Measurements from ENCODE around the gene SMIM5.

SMIM5 gene

DNA sequence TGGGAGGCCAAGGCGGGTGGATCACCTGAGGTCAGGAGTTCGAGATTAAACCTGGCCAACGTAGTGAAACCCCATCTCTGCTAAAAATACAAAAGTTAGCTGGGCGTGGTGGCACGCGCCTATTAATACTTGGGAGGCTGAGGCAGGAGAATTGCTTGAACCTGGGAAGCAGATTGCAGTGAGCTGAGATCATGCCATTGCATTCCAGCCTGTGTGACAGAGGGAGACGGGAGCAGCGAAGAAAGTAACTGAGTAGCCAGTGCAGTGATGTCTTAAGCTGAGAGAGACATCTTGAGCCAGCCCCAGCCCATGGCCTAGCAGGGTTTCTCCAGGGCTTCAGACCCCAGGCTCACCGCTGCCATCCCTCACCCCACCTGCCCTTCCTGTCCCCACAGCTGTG, 9.8 kb upstream of the SMIM5 start:
- ATAC-seq (replicated peaks) (no peak), DNase-seq (no peak)
- no peak overlapping the region for H3K4me3 Mint-ChIP-seq
- H3K4me1 Mint-ChIP-seq (ENCODE audit: low read depth in 2 of 2) = peaks cover 0 to 2% of the 10 kb centered on the region in 2 donors
- no peaks in the 10 kb centered on the region for H3K27me3 Mint-ChIP-seq
- H3K36me3 Mint-ChIP-seq (ENCODE audit: insufficient read depth) = peaks cover 6% of the 10 kb centered on the region
- peak overlapping the region in 1 of 2 donors; percentile 64 for H3K27ac Mint-ChIP-seq
- H3K9me3 Mint-ChIP-seq = no peaks in the 10 kb centered on the region

DNA sequence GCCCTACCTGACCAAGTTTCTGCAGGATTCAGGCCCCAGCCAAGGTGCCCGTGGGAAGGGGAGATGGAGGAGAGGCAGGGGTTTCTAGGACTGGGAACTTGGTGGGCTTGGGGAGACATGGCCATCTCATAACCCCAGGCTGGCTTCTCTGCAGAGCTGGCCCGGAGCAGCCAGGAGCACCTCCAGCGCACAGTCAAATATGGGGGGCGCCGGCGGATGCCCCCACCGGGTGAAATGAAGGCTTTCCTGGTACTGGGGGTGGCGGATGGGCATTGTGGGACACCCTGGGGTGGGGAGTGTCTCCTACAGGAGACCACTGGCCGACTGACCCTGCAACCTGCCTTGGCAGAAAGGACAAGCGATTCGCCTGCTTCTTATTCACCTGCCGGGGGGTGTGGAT, 9.2 kb upstream of the SMIM5 start:
- Mint-ChIP-seq H3K9me3 (no peaks in the 10 kb centered on the region), H3K27me3 (no peaks in the 10 kb centered on the region), H3K4me3 (no peak overlapping the region), H3K36me3 (ENCODE audit: insufficient read depth) (peaks cover 6% of the 10 kb centered on the region), H3K4me1 (ENCODE audit: low read depth in 2 of 2) (peaks cover 0 to 2% of the 10 kb centered on the region in 2 donors), H3K27ac (no peak overlapping the region)
- ATAC-seq (replicated peaks) (no peak), DNase-seq (no peak)

DNA sequence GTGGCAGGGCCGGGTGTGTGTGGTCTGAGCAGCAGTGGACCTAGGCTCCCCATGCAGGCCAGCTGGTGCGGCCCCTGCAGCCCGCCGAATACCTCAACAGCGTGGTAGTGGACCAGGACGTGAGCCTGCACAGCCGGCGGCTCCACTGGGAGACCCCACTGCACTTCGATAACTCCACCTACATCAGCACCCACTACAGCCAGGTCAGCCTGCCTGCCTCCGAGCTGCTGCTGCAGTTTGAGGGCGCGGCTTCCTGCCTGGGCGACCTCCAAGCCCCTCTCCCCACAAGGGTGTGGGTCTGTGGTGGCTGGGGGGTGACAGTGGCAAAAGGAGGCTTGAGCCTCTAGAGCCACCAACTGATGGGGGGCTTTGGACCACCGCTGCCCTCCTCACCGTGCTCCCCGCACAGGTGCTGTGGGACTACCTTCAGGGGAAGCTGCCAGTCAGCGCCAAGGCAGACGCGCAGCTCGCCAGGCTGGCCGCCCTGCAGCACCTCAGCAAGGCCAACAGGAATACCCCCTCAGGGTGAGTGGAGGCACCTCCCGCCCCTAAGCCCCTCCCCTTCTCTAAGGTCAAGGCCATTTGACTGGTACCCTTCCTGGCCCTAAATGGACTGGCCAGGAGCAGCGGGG, 8.4 kb upstream of the SMIM5 start:
- Mint-ChIP-seq H3K9me3 (no peaks in the 10 kb centered on the region), H3K4me1 (ENCODE audit: low read depth in 2 of 2) (peaks cover 0 to 2% of the 10 kb centered on the region in 2 donors), H3K36me3 (ENCODE audit: insufficient read depth) (peaks cover 9% of the 10 kb centered on the region), H3K4me3 (no peak overlapping the region), H3K27ac (no peak overlapping the region), H3K27me3 (no peaks in the 10 kb centered on the region)
- no peak for DNase-seq
- no peak for ATAC-seq (replicated peaks)

DNA sequence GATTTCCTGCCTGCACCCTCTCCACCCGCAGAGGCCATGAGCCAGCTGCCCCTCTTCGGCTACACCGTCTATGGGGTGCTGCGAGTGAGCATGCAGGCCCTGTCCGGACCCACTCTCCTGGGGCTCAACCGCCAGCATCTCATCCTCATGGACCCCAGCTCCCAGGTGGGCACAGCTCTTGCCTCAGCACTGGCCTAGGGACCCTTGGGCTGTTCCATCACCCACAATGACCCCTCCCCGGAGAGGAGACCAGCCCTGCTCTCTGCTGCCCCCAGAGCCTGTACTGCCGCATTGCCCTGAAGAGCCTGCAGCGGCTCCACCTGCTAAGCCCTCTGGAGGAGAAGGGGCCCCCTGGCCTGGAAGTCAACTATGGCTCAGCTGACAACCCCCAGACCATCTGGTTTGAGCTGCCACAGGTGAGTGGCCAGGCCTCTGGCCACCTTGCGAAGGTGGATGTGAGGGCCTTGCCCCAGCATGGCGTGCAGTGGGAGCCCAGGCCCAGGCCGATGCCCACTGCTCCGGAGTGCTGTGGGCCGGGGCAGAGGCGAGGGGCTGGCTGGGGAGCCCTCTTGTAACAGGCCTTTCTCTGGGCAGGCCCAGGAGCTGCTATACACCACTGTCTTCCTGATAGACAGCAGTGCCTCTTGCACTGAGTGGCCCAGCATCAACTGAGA, 7.3 kb upstream of the SMIM5 start:
- DNase-seq (no peak), ATAC-seq (replicated peaks) (no peak)
- Mint-ChIP-seq H3K27me3 (no peaks in the 10 kb centered on the region), H3K36me3 (ENCODE audit: insufficient read depth) (peaks cover 9% of the 10 kb centered on the region), H3K4me1 (ENCODE audit: low read depth in 2 of 2) (no peaks in the 10 kb centered on the region), H3K9me3 (no peaks in the 10 kb centered on the region), H3K4me3 (no peak overlapping the region), H3K27ac (no peak overlapping the region)

DNA sequence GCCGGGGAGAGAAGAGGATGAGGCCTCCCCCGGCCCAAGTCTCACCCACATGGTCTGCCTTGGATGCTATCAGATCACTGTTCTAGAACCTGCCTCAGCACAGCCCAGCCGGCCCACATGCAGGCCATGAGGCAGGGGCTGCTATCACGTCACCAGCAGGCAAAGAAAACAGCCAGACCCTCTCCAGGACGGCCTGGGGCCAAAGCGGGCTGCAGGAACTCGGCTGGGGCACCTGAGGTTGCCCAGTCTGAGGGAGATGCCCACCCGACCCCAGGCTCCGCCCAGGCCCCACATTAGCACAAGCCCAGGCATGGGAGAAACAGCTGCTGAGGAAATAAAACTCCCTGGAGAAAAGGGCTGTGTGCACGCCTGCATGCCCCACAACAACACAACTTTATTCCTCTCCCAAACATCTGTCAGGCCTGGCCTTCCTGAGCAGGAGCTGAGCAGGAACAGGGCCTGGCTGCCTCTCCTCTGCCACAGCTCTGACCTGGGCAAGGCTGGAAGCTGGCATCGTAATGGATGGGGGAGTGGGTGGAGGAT, 6.7 kb upstream of the SMIM5 start:
- peaks cover 9% of the 10 kb centered on the region for H3K36me3 Mint-ChIP-seq (ENCODE audit: insufficient read depth)
- no peak overlapping the region for H3K27ac Mint-ChIP-seq
- ATAC-seq (replicated peaks) (no peak), DNase-seq (no peak)
- no peaks in the 10 kb centered on the region for H3K9me3 Mint-ChIP-seq
- no peak overlapping the region for H3K4me3 Mint-ChIP-seq
- H3K4me1 Mint-ChIP-seq (ENCODE audit: low read depth in 2 of 2) = no peaks in the 10 kb centered on the region
- no peaks in the 10 kb centered on the region for H3K27me3 Mint-ChIP-seq

DNA sequence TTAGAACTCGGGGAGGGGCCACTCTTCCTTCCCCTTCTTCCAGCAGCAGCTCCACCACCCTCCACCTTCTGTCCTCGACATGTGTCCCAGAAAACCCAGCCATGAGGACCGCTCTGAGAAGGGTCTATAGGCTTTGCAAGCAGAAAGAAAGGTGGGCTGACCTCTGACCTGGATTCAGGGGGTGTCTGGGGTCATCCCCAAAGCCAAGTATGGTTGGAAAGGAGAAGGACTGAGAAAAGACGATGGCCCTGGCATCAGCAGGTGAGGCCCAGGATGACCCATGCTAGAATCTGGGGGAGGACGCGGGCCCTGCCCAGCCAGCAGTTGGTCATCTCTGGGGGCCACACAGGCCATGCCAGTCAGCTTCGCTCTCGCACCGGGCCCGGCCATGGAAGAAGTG, 6.1 kb upstream of the SMIM5 start:
- Mint-ChIP-seq H3K27me3 (no peaks in the 10 kb centered on the region), H3K4me1 (ENCODE audit: low read depth in 2 of 2) (no peaks in the 10 kb centered on the region), H3K9me3 (no peaks in the 10 kb centered on the region), H3K4me3 (no peak overlapping the region), H3K27ac (peak overlapping the region in 1 of 2 donors; percentile 82), H3K36me3 (ENCODE audit: insufficient read depth) (peaks cover 9% of the 10 kb centered on the region)
- ATAC-seq (replicated peaks) = no peak
- DNase-seq = no peak

DNA sequence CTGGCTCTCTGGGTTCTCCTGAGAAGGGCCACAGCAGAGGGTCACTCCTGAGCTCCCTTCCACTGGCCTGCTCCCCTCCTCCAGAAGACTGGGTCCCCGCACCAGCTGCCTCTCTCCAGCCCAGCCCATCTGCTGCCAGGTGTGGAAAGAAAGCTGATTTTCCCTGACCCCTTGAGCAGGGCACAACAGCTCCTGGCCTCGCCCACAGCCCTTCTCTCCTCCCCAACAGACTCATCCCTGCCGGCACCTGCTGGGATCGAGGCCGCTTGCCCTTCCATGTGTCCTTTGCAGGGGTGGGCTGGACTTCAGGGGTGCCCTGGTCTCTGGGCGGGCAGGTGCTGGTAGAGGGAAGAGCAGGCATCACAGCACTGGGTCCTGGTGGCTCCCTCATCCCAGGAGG, 4.8 kb upstream of the SMIM5 start:
- H3K27me3 Mint-ChIP-seq = no peaks in the 10 kb centered on the region
- peaks cover 3% of the 10 kb centered on the region for H3K36me3 Mint-ChIP-seq (ENCODE audit: insufficient read depth)
- DNase-seq = no peak
- no peak for ATAC-seq (replicated peaks)
- no peak overlapping the region for H3K27ac Mint-ChIP-seq
- H3K4me1 Mint-ChIP-seq (ENCODE audit: low read depth in 2 of 2) = peaks cover 0 to 7% of the 10 kb centered on the region in 2 donors
- H3K4me3 Mint-ChIP-seq = no peak overlapping the region
- no peaks in the 10 kb centered on the region for H3K9me3 Mint-ChIP-seq

DNA sequence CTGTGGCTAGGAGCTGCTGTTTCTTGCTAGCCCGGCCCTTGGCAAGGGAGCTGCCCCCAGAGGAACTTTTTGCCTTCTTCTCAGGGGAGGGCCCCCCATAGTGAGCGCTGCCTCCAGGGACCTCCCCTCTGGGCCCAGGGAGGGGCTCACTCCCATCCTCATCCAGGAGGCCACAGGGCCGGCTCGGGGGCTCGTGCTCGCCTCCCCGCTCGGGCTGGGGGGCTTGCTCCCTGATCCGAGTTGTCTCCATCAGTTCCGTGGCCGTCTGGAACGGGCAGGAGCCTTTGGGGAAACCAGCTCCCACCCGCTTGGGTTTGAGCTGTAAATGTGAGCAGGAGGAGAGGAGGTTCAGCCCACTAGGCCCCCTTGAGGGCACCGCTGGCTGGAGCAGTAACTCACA, 4.1 kb upstream of the SMIM5 start:
- peaks cover 3% of the 10 kb centered on the region for H3K36me3 Mint-ChIP-seq (ENCODE audit: insufficient read depth)
- H3K27ac Mint-ChIP-seq = no peak overlapping the region
- no peak for DNase-seq

DNA sequence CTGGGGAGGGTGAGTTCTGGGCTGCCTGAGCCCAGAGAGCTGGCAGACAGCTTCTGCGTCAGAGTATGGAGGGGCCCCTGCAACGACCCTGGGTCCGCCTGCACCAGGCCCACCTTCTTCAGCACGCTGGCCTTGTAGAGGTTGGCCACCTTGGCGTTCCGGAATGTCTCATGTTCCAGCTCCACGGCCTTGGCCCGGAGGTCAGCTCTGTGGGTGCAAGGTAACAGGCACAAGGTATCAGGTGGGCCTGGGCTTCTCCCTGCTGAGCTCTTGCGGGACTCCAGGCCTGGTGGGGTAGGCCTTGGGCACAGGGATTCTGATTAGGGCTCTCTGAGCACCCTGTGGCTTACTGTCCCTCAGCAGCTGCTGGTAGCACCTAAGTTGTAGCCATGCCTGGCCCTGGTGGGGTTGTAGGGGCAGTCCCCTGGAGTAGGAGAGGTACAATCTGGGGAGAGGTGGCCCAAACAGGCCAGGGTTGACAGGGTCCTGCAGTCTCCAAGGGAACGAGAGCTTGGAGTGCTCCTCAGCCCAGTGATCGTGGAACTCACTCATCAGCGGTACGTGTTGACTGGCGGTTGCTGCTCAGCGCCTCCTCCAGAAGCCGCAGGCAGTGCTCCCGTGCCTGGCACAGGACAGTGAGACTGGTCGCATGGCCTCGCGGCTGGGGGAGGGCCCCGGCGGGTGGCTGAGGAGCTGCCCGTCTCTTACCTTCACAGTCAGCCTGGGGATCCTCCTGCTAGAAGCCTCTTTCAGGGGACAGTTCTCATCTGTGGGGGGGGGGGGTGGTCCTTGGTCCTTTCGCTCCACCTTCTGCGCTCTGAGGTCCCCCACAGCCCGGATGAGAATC, 2.9 kb upstream of the SMIM5 start:
- H3K27me3 Mint-ChIP-seq = no peaks in the 10 kb centered on the region
- DNase-seq (no peak), ATAC-seq (replicated peaks) (no peak)
- H3K4me3 Mint-ChIP-seq = no peak overlapping the region
- no peaks in the 10 kb centered on the region for H3K9me3 Mint-ChIP-seq
- H3K27ac Mint-ChIP-seq = no peak overlapping the region
- H3K36me3 Mint-ChIP-seq (ENCODE audit: insufficient read depth) = peaks cover 3% of the 10 kb centered on the region
- peaks cover 5 to 11% of the 10 kb centered on the region in 2 donors for H3K4me1 Mint-ChIP-seq (ENCODE audit: low read depth in 2 of 2)

More for the DNA sequence above, 4.1 kb upstream of the SMIM5 start:
- H3K27me3 Mint-ChIP-seq = no peaks in the 10 kb centered on the region
- no peak for ATAC-seq (replicated peaks)
- H3K4me1 Mint-ChIP-seq (ENCODE audit: low read depth in 2 of 2) = peaks cover 4 to 11% of the 10 kb centered on the region in 2 donors
- H3K4me3 Mint-ChIP-seq = no peak overlapping the region
- H3K9me3 Mint-ChIP-seq = no peaks in the 10 kb centered on the region

DNA sequence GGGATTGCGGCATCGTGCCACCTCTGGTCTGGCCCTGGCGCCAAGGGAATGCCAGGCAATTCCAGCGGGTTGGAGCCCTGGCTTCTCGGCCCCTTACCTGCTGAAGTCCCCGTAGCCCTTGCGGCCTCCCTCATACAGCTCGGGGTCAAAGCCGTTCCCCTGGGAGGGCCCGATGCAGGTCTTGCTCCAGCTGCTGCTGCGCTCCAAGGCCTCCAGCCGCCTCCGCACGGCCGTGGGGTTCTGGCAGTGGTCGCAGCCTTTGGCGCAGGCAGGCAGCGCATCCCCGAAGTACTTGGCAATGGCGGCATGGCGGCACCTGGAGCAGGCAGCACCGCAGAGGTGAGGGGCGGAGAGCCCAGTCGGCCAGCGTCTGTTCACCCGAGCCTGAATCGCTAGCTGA, 1.9 kb upstream of the SMIM5 start:
- DNase-seq (no peak), ATAC-seq (replicated peaks) (no peak)
- H3K27me3 Mint-ChIP-seq = no peaks in the 10 kb centered on the region
- no peaks in the 10 kb centered on the region for H3K9me3 Mint-ChIP-seq
- H3K27ac Mint-ChIP-seq = no peak overlapping the region
- peaks cover 3% of the 10 kb centered on the region for H3K36me3 Mint-ChIP-seq (ENCODE audit: insufficient read depth)
- H3K4me3 Mint-ChIP-seq = no peak overlapping the region
- H3K4me1 Mint-ChIP-seq (ENCODE audit: low read depth in 2 of 2) = peaks cover 5 to 11% of the 10 kb centered on the region in 2 donors

DNA sequence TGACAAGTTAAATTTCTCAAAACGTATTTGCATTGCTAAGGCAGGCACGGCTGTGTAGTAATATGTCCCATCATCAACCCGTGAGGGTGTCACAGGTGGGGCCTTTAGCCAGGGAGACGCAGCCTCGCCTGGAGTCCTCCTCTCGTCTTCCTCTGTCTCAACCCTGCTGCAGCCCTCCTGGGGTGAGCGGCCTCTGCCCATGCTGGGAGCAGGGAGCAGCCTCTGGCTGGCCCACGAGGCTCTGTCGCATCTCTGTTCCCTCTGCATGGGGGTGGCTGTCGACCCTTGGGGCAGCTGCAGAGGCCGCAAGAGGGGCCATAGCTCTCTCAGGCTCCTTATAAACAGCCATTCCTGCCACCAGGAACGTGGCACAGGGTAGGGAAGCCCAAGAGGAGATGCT, 806 bp upstream of the SMIM5 start:
- DNase-seq = no peak
- Mint-ChIP-seq H3K4me3 (no peak overlapping the region), H3K27me3 (no peaks in the 10 kb centered on the region), H3K4me1 (ENCODE audit: low read depth in 2 of 2) (peaks cover 5 to 11% of the 10 kb centered on the region in 2 donors), H3K27ac (no peak overlapping the region), H3K9me3 (no peaks in the 10 kb centered on the region), H3K36me3 (ENCODE audit: insufficient read depth) (peaks cover 3% of the 10 kb centered on the region)
- ATAC-seq (replicated peaks) = no peak

DNA sequence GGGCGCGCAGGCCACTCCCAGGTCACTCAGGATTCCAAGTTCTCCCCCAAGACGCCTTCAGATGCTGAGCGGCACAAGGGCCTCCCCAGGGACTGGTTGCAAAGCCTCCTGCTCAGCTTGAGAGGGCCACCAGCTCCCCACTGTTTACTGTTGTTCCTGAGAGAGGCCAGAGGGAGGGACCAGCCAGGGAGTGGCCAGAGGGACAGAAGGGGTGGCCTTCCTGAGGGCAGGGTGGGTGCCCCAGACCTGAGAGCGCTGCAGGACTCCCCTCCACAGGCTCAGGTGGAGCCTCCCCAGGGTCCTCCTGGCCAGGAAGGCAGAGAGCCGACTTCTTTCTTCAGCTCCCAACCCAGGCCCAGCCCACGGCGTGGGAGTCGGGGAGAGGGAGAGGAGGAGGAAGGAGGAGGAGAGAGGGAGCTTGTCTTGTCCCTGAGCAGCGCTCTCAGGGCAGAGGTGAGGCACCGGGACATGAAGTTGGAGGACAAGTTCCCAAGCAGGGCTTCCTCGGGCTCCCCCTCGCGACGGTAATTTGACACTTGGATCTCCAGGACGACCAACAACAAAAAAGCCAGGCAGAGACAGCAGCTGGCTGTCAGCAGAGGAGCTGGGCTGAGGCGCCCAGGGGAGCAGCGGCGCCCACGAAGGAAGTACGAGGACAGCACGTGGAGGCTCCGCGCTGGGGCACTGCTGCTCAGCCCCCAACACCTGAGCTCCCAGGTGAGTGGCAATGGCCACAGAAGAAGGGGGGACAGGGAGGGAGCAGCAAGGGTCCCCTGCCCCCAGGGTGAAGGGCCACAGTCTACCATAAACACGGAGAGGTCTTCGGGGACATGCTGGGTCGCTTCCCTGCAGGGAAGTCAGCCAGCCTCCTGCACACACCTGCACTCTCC, 497 bp downstream of the SMIM5 start:
- ATAC-seq (replicated peaks) (peak; percentile 20), DNase-seq (peak; percentile 28 to 45 (median 29))
- H3K27ac Mint-ChIP-seq = peak overlapping the region in 1 of 2 donors; percentile 68
- H3K4me3 Mint-ChIP-seq = no peak overlapping the region
- H3K27me3 Mint-ChIP-seq = no peaks in the 10 kb centered on the region
- H3K9me3 Mint-ChIP-seq = no peaks in the 10 kb centered on the region
- peaks cover 3% of the 10 kb centered on the region for H3K36me3 Mint-ChIP-seq (ENCODE audit: insufficient read depth)
- H3K4me1 Mint-ChIP-seq (ENCODE audit: low read depth in 2 of 2) = peaks cover 5 to 11% of the 10 kb centered on the region in 2 donors

DNA sequence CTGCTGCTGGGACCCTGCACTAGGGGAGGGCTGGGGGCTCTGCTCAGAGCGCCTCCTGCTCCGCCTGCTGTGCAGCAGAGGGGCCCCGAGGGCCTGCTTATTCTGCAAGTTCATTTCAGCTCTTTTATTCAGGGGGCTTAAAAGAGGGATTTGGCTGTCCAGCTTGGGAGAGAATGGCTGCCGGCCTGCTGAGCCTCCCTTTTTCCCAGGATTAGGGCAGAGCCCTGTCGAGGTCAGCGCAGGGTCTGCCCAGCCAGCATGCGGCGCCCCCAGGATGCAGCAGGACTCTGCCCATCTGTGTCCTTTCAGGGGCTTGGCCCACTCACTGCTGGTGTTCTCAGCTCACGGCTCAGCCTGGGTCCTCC, 1.1 kb downstream of the SMIM5 start:
- Mint-ChIP-seq H3K27me3 (no peaks in the 10 kb centered on the region), H3K36me3 (ENCODE audit: insufficient read depth) (peaks cover under 1% of the 10 kb centered on the region), H3K9me3 (no peaks in the 10 kb centered on the region), H3K27ac (peak overlapping the region in 1 of 2 donors; percentile 68), H3K4me3 (no peak overlapping the region), H3K4me1 (ENCODE audit: low read depth in 2 of 2) (peaks cover 5 to 11% of the 10 kb centered on the region in 2 donors)
- no peak for DNase-seq
- ATAC-seq (replicated peaks) = no peak
